HG03460 (cell line): Measurements from ENCODE around the gene CLCN6.

ENCODE experiments used
- ATAC-seq: cut with Tn5 transposase; IDR thresholded peaks from one replicate; pipeline ENCODE4 v1.9.1; 2021; ENCODE audit not compliant: unreplicated experiment

Gene CLCN6

GRCh38 chr1:11847667-11848372 is 41.8 kb downstream of the CLCN6 start, which contains the start of gene NPPA:
TSS of gene NPPA (minus strand) at chr1:11847783. CDS start at chr1:11847684, 99 bp downstream.
- ATAC-seq = no peak

DNA sequence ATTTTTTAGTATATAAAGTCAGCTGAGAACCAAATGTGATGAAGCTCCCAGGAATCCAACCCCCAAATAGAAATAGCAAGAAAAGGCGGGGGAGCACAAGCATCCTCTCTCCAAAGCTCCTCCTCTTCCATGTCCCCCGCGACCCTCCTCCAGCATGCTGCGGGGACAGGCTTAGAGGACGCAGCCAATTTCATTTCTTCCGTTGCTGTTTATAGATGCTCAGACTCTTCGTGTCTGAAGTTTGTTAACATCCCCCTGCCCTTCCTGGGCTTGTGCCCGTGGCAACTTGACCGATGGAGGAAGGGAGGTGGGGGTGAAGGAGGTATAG is 42.3 kb downstream of the CLCN6 start:
- ATAC-seq = no peak

DNA sequence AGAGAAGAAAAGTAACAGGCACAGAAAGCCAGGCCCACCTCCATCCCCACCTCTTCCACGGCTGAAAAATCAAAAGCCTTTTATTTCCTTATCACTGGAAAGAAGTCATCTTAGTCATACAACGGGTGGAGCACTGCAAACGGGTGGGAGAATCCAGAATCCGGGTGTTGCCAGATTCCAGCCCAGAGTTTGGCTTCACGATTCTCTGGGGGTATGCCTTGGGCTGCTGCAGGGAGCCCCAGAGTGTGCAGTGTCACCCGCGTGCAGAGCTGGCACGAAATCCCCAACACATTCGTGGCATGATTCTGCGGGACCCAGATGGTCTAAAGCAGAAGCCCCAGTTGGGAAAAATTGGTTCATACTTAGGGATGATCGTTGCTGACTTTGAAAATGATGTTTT is 44.2 kb downstream of the CLCN6 start:
- ATAC-seq = no peak

DNA sequence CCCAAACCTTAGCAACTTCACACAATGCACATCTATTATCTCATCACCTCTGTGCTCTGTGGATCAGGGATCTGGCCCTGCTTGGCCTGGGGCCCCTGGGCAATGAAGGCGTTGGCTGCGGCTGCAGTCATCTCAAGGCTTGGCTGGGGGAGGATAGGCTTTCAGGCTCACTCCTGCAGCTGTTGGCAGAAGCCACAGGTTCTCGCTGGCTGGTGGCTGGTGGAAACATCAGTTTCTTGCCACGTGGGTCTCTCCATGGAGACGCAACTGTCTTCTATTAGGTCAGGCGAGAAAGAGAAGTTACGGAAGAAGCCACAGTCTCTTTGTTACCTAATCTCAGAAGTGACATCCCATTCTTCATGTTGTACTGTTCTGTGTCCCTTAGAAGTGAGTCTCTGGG is 45.2 kb downstream of the CLCN6 start:
- ATAC-seq = no peak

GRCh38 chr1:11854519-11854918 is 48.5 kb downstream of the CLCN6 start:
- ATAC-seq = no peak

- no peak for ATAC-seq
These were observed 49.4 kb downstream of the CLCN6 start for GRCh38 chr1:11855430-11855829.

DNA sequence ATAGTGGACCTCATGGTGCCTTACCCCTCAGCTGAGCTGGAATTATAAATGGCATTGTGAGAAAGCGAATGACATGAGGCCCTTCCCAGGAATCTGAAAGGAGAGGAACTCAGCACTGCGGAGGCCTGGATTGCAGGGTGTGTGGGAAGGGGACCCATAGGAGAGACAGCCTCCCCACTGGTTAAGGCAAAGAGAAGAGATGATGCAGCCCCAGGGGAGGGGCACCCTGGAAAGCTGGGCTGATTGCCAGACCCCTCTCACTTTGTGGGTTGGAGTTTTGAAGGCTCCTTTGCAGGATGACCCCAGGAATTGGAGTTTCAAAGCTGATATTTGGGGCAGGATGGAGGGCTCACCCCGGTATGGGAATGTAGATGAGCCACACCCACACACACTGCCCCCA is 50.7 kb downstream of the CLCN6 start:
- ATAC-seq = no peak

- no peak for ATAC-seq
These were observed 51.3 kb downstream of the CLCN6 start for GRCh38 chr1:11857164-11857851.

DNA sequence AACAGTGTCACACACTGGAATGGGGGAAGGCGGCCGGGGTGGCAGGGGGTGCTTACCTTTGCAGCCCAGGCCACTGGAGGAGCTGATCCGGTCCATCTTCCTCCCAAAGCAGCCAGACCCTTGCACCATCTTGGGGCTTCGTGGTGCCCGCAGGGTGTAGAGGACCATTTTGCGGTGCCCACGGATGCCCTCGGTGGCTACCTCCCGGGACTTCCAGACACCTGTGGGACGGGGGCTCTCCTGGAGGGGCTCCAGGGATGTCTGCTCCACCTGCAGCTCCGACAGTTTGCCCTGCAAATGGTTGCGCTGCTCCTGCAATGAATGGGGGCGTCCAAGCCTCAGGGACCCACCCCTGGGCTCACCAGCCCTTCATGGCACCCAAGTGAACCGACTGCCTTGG is 52.2 kb downstream of the CLCN6 start:
- no peak for ATAC-seq

GRCh38 chr1:11858613-11858967 is 52.6 kb downstream of the CLCN6 start, which contains the start of gene NPPB:
TSS of gene NPPB (minus strand) at chr1:11858945. CDS start at chr1:11858833, 112 bp downstream.
- no peak for ATAC-seq

DNA sequence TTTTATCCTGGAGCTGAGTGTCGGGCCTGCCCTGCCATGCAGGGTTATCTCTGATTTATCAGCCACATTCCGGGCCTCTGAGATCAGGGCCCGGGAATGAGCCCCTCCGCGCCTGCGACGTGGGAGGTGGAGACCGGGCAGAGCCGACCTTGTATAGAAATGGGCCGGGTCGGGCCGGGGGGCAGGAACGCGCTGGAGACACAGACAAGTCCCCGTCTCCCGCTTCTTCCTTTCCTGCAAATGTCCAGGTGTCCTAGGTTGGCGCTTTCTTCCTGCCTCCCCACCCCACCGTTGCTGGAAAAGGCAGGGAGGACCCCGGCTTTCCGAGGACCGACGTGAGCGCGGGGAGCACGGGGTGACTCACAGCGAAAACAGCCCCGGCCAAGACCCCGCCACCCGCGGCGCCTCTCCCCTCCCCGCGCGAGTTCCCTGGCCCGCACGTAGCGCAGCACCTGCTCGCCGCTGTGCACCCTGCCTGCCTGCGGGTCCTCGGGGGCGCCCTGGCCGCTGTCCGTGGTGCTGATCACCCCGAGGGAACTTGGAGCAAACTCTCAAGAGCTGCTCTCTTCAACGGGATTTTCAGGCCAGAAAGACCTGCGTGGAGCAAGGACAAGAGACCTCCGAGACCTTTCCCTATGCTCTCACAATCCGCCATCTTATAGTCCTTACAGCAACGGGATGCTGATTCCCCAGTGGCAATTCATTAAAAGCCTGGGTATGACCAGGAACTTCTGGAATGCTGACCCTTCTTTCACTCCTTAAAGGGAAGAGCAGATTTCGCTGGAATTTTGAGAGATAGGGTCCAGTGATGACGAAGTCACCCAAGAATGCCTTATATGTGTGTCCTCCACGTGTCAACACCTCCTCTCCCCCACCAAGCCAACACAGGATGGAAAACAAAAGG is 53.2 kb downstream of the CLCN6 start:
- ATAC-seq = no peak

DNA sequence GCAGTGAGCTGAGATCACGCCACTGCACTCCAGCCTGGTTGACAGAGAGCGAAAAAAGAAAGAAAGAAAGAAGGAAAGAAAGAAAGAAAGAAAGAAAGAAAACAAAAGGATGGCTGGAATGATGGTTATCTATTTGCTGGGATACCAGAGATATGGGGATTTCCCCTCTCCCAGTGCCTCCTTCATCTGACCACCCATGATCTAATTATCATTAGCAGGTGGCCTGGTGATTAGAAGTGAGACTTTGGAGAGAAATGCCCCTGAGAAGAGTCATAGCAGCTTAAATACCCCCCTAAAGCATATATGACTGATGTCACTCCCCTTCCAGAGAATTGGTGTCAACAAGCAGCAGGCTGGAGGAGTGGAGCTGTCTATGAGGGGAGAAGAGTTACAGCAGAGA is 54.1 kb downstream of the CLCN6 start:
- ATAC-seq = no peak

DNA sequence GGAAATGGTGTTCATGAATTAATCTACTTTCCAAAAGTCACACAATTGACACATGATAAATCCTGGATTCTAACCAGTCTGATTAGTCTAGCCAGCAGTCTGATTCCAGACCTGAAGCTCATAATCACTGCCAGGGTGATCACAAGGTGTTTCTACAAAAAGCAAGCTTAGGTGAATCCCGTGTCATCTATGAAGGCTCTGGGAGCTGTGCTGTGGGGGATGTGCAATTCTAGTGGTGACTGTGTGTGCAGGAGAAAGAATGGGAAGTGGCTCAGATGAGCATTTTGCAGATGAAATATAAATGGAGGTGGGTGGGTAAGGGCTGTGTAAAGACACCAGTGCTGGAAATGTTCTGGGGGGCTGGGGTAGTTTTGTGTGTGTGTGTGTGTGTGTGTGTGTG is 54.6 kb downstream of the CLCN6 start:
- no peak for ATAC-seq

- ATAC-seq = no peak
These were observed 56.9 kb downstream of the CLCN6 start for GRCh38 chr1:11862890-11863289.

GRCh38 chr1:11868331-11868980 is 62.5 kb downstream of the CLCN6 start:
- no peak for ATAC-seq

DNA sequence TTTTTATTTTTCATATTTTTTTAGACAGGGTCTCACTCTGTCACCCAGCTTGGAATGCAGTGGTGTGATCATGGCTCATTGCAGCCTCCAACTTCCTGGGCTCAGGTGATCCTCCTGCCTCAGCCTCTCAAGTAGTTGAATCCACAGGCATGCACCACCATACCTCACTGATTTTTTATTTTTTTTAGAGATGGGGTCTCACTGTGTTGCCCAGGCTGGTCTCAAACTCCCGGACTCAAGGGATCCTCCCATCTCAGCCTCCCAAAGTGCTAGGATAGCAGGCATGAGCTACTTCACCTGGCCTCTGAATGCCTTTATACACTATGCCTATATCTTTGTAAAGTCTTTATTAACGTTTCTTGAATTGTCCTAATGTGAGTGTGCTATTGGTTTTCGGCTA is 63.1 kb downstream of the CLCN6 start:
- ATAC-seq = no peak

GRCh38 chr1:11869650-11870207 is 63.7 kb downstream of the CLCN6 start:
- no peak for ATAC-seq

GRCh38 chr1:11872545-11872944 is 66.6 kb downstream of the CLCN6 start:
- ATAC-seq = no peak

- no peak for ATAC-seq
These were observed 67.6 kb downstream of the CLCN6 start for GRCh38 chr1:11873395-11874257.

GRCh38 chr1:11874258-11874562 is 68.2 kb downstream of the CLCN6 start:
- ATAC-seq = no peak
